IgD-negative memory B cell (primary cell): ENCODE data around the gene HBEGF. TPM values are rescaled to one million over a fixed set of nuclear protein-coding genes. Genes with fewer than 3 reads are reported as not detected.

Experiments used
- H3K27ac Mint-ChIP-seq, 3 donors: one replicate each; pipeline ENCODE4 v1.8.0; 2020 to 2022; ENCODE audit warnings: mild to moderate bottlenecking in 3 of 3, mixed read lengths in 3 of 3, moderate library complexity in 1 of 3
- H3K27me3 Mint-ChIP-seq: one replicate; pipeline ENCODE4 v1.8.0; 2021; ENCODE audit warnings: mixed read lengths
- H3K36me3 Mint-ChIP-seq: one replicate; pipeline ENCODE4 v1.8.0; 2020; ENCODE audit warnings: mild to moderate bottlenecking, mixed read lengths
- H3K4me1 Mint-ChIP-seq, 3 donors: one replicate each; pipeline ENCODE4 v1.8.0; 2020 to 2022; ENCODE audit warnings: mixed read lengths in 3 of 3, mild to moderate bottlenecking in 1 of 3
- H3K4me3 Mint-ChIP-seq, 4 donors: one replicate each; pipeline ENCODE4 v1.8.0; 2020 to 2022; ENCODE audit warnings: mild to moderate bottlenecking in 4 of 4, mixed read lengths in 4 of 4, moderate library complexity in 3 of 4
- H3K9me3 Mint-ChIP-seq, 3 donors: one replicate each; pipeline ENCODE4 v1.8.0; 2020 to 2021; ENCODE audit warnings: mixed read lengths in 3 of 3, mild to moderate bottlenecking in 1 of 3
- polyA plus RNA-seq: library from polyadenylated mRNA; unstranded; fragments of 300-500 nt; fragmentation: Illumina TruSeq; gene quantifications from one replicate; pipeline ENCODE4 v1.2.3, GENCODE V29; 2021

The HBEGF gene
- polyA plus RNA-seq, 1 donor from 2014 or later, result 0.83 TPM

DNA sequence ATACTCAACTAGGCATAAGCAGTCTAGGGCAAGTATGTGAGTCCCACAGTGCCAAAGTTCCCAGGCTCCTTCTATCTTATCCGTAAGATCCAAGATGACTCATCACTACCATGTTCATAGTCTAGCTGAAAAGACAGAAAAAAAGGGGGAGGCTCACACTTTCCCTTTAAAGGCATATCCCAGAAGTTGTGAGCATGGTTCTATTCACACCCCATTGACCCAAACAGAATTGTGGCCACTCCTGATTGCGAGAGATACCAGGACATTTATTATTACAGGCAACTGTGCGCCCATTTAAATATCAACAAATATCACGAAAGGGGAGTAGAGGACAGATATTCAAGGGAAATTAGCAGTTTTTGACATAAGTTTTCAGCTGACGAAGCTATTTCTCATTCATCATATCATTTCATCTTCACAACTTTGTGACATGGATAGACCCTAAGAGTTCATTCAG, 35.4 kb downstream of the HBEGF start:
- H3K36me3 Mint-ChIP-seq, result peaks cover 2% of the 10 kb centered on the region
- no peaks in the 10 kb centered on the region for H3K4me1 Mint-ChIP-seq
- H3K9me3 Mint-ChIP-seq, result no peaks in the 10 kb centered on the region
- peaks cover 5% of the 10 kb centered on the region for H3K27me3 Mint-ChIP-seq
- H3K4me3 Mint-ChIP-seq, result no peak overlapping the region
- no peak overlapping the region for H3K27ac Mint-ChIP-seq

DNA sequence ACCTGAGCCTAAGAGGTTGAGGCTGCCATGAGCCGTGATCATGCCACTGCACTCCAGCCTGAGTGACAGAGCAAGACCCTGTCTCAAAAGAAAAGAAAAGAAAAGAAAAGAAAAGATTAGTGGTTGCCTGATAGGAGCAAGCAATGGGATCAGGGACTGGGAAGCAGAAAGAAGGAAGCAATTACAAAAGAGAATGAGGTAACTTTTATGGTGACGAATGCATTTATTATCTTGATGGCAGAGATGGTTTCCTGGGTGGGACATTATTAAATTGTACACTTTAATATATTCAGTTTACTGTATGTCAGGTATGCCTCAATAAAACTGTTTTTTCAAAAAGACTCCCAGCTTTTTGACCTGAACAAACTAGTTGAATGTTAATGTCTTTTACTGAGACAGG, 36.0 kb downstream of the HBEGF start:
- Mint-ChIP-seq H3K9me3 (no peaks in the 10 kb centered on the region), H3K4me3 (no peak overlapping the region), H3K4me1 (no peaks in the 10 kb centered on the region)

DNA sequence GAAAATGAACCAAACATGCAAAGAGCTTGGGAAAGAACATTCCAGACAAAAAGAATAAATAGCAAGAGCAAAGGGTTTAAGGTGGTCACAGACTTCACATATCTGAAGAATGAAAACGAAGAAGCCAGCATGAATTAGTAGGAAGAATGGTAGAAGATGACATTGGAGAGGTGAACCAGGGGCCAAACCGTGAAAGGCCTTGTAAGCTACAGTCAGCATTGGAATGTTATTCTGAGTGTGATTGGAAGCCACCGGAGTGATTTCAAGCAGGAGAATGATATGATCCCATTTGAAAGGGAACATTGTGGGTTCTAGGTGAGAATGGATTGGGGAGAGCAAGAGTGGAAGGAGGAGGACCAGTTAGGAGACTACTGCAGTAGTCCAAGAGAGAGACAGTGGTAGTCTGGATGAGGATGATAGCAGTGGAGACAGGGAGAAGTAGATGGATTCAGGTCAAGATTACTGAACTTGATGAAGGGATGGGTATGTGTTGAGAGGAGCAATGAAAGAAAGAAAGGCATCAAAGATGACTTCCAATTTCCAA, 36.6 kb downstream of the HBEGF start:
- H3K27me3 Mint-ChIP-seq, result peaks cover 5% of the 10 kb centered on the region
- H3K36me3 Mint-ChIP-seq, result peaks cover 2% of the 10 kb centered on the region
- H3K4me1 Mint-ChIP-seq, result no peaks in the 10 kb centered on the region
- no peaks in the 10 kb centered on the region for H3K9me3 Mint-ChIP-seq
- no peak overlapping the region for H3K4me3 Mint-ChIP-seq
- no peak overlapping the region for H3K27ac Mint-ChIP-seq

More for the DNA sequence above, 36.0 kb downstream of the HBEGF start:
- peaks cover 2% of the 10 kb centered on the region for H3K36me3 Mint-ChIP-seq
- H3K27me3 Mint-ChIP-seq, result peaks cover 5% of the 10 kb centered on the region
- no peak overlapping the region for H3K27ac Mint-ChIP-seq

DNA sequence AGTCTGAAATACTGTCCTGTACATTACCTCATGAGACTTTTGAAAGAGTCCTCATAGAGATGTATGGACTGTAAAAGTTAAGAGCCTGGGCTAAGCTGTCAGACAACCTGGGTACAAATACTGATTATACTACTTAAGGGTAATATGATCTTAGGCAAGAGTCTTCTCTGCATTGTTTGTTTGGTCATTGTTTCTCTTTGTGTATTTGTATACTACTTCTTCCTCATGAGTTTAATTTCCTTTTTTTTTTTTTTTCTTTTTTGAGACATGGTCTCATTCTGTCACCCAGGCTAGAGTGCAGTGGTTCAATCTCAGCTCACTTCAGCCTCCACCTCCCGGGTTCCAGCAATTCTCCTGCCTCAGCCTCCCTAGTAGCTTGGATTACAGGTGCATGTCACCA, 40.9 kb downstream of the HBEGF start:
- H3K27me3 Mint-ChIP-seq, result peaks cover 5% of the 10 kb centered on the region
- peak overlapping the region in 1 of 4 donors; percentile 33 for H3K4me3 Mint-ChIP-seq
- H3K36me3 Mint-ChIP-seq, result peaks cover 2% of the 10 kb centered on the region
- no peaks in the 10 kb centered on the region for H3K9me3 Mint-ChIP-seq
- peaks cover 10 to 21% (median 11%) of the 10 kb centered on the region in 3 donors for H3K4me1 Mint-ChIP-seq
- H3K27ac Mint-ChIP-seq, result peak overlapping the region in 1 of 3 donors; percentile 30

DNA sequence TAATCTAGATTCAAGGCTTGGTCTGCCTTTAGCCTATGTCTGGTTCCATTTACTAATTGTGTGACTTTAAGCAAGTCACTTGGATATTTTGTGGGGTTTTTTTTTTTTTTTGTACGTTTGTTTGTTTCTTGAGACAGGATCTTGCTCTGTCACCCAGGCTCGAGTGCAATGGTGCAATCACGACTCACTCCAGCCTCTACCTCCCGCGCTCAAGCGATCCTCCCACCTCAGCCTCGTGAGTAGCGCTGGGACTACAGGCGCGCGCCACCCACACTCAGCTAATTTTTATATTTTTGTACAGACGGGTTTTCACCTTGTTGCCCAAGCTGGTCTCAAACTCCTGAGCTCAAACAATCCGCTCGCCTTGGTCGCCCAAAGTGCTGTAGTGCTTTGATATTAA, 42.4 kb downstream of the HBEGF start:
- Mint-ChIP-seq H3K4me1 (peaks cover 13 to 24% (median 16%) of the 10 kb centered on the region in 3 donors), H3K36me3 (peaks cover 8% of the 10 kb centered on the region), H3K9me3 (no peaks in the 10 kb centered on the region), H3K4me3 (peak overlapping the region in 2 of 4 donors; percentile 68 to 79), H3K27ac (no peak overlapping the region), H3K27me3 (peaks cover 3% of the 10 kb centered on the region)

DNA sequence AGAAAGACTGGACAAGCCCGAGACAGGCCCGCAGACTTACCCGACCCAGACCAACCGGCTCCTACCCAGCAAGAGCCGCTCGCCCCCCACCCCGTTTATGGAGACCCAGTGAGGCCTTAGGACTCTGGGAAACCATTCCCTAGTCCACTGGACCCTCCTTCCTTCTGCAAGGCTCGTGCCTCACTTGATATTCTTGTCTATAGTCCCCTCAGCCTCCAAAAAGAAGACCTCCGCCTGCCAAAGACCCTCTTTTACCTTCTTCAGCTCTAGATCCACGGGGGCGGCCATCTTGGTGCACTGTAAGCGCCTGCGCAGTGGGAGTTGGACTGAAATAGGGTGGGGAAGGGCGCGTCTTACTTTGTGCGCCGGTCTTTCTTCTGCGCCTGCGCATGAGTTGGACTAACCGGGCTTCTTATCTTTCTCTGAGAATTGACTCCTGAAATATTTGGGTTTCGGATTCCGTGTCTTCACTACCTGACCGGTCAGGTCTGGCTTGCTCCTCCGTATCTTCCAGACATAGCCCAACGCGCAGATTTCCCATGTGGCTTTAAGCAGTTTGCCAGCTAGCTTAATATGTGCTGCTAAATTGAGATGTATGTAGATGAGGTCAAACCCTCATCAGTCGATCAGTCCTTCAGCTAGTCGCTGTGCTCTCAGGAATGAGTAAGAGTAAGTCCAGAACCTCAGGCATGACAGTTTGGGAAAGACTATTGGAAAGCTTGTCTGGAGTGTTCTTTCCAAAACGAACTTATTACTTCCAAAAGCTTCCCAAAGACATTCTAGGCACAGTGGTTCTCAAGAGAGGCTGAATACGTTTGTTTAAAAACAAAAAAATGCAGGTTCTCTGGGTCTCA, 43.4 kb downstream of the HBEGF start, which contains the start of gene PFDN1:
TSS of gene PFDN1 (minus strand) at position 316 of the 854 bp plus-strand sequence. CDS start at position 288, 28 bp downstream.
- Mint-ChIP-seq H3K36me3 (peaks cover 11% of the 10 kb centered on the region), H3K27ac (peak within 1 kb of the TSS; percentile 87 to 98 (median 89)), H3K4me3 (peak within 1 kb of the TSS; percentile 93 to 99 (median 96)), H3K27me3 (peaks cover 3% of the 10 kb centered on the region), H3K4me1 (peaks cover 15 to 24% (median 18%) of the 10 kb centered on the region in 3 donors), H3K9me3 (no peaks in the 10 kb centered on the region)

DNA sequence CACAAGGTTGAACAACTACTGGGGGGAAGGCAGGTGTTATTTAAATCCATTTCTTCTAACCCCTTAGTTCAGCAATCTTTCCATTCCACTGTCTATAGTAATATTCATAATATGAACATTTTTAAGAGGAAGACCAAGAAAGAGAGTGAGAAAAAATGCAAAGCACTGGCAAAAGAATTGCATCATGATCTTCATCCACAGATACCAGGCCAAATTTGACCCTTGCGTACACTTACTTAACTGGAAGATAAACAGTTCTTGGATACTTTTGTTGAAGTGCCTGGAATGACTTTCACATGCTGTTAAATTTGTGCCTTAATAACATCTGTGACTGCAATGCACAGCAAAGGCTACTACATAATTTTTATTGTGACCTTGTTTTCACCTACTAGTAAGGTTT, 45.3 kb downstream of the HBEGF start:
- Mint-ChIP-seq H3K4me3 (peak overlapping the region in 2 of 4 donors; percentile 10 to 61), H3K27ac (no peak overlapping the region), H3K9me3 (no peaks in the 10 kb centered on the region), H3K27me3 (no peaks in the 10 kb centered on the region), H3K4me1 (peaks cover 22 to 32% (median 23%) of the 10 kb centered on the region in 3 donors), H3K36me3 (peaks cover 9% of the 10 kb centered on the region)

DNA sequence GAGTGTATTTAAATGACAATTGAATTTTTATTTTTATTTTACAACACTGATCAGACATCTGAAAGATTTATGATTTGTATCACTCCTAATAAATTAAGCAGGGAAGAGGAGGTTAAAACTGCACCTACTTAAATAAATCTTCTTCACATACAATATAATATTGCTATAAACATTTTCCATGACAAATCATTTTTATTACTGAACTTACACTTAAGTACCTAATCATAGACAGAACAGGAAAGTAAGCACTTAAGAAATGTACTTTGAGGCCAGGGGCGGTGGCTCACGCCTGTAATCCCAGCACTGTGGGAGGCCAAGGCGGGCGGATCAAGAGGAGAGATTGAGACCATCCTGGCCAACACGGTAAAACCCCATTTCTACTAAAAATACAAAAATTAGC, 47.3 kb downstream of the HBEGF start:
- Mint-ChIP-seq H3K27me3 (no peaks in the 10 kb centered on the region), H3K4me1 (peaks cover 26 to 38% (median 34%) of the 10 kb centered on the region in 3 donors), H3K27ac (no peak overlapping the region), H3K9me3 (no peaks in the 10 kb centered on the region), H3K36me3 (peaks cover 9% of the 10 kb centered on the region), H3K4me3 (peak overlapping the region in 1 of 4 donors; percentile 67)

DNA sequence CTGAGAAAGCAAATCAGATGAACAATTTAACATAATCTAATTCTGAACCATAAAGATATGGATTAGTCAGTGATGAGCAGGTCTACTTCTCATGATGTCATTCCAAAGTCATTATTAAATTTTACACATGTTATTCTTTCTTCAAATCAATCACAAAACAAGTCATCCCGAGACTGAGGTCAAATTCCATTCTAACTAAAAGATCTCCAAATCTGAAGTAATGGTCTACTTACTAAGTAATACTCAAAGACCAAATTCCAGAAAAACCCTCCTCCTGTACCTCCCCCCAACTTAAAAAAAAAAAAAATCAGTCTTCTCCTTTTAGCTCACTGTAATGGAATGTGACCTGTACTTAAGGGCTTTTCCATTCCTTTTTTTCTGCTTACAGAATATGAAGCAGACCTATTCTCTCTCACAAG, 48.2 kb downstream of the HBEGF start:
- peak overlapping the region in 1 of 3 donors; percentile 43 for H3K27ac Mint-ChIP-seq
- no peak overlapping the region for H3K4me3 Mint-ChIP-seq
- H3K9me3 Mint-ChIP-seq, result no peaks in the 10 kb centered on the region
- H3K4me1 Mint-ChIP-seq, result peaks cover 28 to 37% (median 36%) of the 10 kb centered on the region in 3 donors
- H3K36me3 Mint-ChIP-seq, result peaks cover 11% of the 10 kb centered on the region
- H3K27me3 Mint-ChIP-seq, result no peaks in the 10 kb centered on the region

DNA sequence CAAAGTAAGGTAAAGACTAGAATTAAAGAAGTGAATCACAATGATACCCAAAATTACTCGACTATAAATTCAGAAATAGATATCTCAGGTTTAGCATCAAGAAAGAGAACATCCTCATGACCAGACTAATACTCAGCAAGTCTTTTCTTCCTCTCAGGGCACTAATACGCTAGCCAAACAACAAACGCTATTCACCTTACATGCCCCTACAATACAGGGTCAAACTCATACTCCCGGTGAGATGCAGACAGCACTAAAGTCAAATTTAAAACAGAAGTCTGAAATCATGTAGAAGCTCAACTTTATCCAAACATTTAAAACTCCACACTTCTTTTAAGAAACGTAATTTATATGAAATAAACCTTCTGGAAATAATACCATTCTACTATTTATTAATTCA, 49.1 kb downstream of the HBEGF start:
- Mint-ChIP-seq H3K27ac (no peak overlapping the region), H3K9me3 (no peaks in the 10 kb centered on the region), H3K36me3 (peaks cover 11% of the 10 kb centered on the region), H3K4me3 (peak overlapping the region in 2 of 4 donors; percentile 5 to 23), H3K4me1 (peaks cover 25 to 41% (median 27%) of the 10 kb centered on the region in 3 donors), H3K27me3 (no peaks in the 10 kb centered on the region)

DNA sequence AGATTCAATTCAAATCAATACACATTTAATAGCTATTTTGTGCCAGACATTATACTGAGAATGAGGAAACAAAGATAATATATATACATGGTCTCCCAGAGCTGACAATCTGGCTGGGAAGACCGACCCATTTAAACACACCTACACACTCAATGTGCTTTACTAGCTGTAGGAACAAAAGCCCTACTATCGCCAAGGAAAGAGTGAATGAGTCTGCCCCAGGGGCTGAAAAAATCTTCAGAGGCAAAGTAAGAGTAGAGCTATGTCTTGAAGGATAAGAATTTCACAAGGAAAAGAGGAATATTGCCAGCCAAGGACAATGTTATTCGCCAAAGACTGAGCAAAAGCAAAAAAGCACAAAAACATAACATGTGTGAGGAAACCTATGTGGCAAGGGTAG, 50.1 kb downstream of the HBEGF start:
- peaks cover 18 to 35% (median 19%) of the 10 kb centered on the region in 3 donors for H3K4me1 Mint-ChIP-seq
- no peaks in the 10 kb centered on the region for H3K9me3 Mint-ChIP-seq
- peak overlapping the region in 1 of 4 donors; percentile 23 for H3K4me3 Mint-ChIP-seq
- peaks cover 11% of the 10 kb centered on the region for H3K36me3 Mint-ChIP-seq
- H3K27ac Mint-ChIP-seq, result no peak overlapping the region
- no peaks in the 10 kb centered on the region for H3K27me3 Mint-ChIP-seq

DNA sequence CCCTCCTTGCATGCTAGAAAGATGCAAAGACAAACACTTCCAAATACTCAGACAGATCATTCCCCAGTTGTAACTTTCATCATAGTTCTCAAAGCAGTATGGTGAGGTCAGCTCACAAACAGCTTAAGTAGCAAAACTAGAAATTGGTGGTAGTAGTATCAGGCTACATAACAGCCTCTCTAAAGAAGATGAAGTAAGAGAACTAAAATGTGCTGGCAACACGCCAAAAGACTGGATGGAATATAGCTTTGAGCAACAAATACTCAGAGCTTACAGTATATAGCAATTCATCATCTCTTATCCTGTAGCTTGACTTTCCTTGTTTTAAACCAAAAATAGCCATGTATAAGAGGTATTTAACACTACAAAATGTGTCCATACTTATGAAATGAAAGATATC, 51.0 kb downstream of the HBEGF start:
- H3K4me3 Mint-ChIP-seq, result no peak overlapping the region
- H3K27ac Mint-ChIP-seq, result no peak overlapping the region

DNA sequence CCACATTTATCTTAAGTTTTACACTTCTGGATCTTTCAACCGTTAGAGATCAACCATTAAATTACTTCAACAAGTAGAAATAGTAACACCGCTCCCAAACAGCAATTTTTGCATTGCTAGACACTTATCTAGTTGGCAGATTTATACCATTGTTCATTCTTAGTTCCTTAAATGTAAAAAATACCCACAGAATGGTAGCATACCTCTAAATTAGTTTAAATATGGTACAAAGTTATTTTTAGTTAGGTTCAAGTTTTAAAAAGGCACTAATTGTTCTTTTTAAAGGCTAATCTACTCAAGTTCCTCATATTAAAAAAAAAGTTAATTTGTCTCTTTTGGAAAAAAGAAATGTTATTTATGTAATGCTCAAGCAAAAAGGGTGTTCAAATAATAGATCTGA, 51.6 kb downstream of the HBEGF start:
- H3K36me3 Mint-ChIP-seq, result peaks cover 7% of the 10 kb centered on the region
- H3K9me3 Mint-ChIP-seq, result no peaks in the 10 kb centered on the region
- H3K4me1 Mint-ChIP-seq, result peaks cover 16 to 35% (median 17%) of the 10 kb centered on the region in 3 donors
- no peaks in the 10 kb centered on the region for H3K27me3 Mint-ChIP-seq
- no peak overlapping the region for H3K27ac Mint-ChIP-seq
- no peak overlapping the region for H3K4me3 Mint-ChIP-seq

More for the DNA sequence above, 51.0 kb downstream of the HBEGF start:
- H3K9me3 Mint-ChIP-seq, result no peaks in the 10 kb centered on the region
- H3K27me3 Mint-ChIP-seq, result no peaks in the 10 kb centered on the region
- peaks cover 17 to 36% (median 18%) of the 10 kb centered on the region in 3 donors for H3K4me1 Mint-ChIP-seq
- peaks cover 11% of the 10 kb centered on the region for H3K36me3 Mint-ChIP-seq

DNA sequence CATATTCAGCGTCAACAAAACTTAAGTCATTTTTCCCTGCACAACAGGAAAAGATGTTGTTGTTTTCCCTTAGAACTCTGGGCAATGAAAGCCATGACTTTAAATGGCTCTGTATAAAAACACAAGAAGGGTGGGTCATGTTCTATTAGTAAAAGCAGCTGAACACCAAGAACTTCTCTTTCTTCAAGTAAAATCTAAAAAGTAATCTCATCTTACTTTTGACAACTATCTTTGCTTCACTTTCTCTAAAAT, 52.6 kb downstream of the HBEGF start:
- H3K9me3 Mint-ChIP-seq, result no peaks in the 10 kb centered on the region
- no peaks in the 10 kb centered on the region for H3K27me3 Mint-ChIP-seq
- H3K36me3 Mint-ChIP-seq, result peaks cover 6% of the 10 kb centered on the region
- peaks cover 13 to 38% (median 22%) of the 10 kb centered on the region in 3 donors for H3K4me1 Mint-ChIP-seq
- H3K27ac Mint-ChIP-seq, result no peak overlapping the region
- no peak overlapping the region for H3K4me3 Mint-ChIP-seq

DNA sequence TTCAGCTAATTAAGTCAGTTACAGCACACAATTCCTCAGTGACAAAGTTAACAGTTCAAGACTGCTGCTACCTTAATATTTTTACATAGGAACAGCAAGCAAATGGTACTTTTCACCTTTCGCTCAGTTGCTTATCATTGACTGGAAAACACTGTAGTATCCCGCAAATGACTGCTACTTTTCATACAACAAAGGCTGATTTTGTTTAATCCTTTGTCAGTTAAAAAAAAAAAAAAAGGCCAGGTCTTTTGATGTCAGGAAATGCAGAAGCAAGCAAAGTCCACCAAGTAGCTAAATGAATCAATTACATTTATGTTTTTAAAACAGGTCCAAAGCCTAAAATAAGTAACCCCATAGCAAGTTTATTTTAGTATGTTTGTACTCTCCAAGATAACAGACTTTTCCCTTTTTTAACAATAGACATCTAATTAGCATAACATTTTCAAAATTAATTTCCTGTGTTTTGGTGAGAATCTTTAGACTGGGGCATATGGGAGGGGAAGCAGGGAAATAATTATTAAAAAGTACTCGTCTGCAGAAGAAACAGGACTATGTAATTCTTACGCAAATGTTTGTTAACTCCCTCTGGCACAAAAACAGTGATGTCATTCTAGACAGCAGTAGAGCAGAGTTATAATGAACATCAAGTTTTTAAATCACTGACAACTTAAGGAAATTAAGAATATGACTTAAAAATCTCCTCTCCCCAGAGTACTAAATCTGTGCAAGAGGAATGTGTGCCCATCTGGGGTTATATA, 53.1 kb downstream of the HBEGF start:
- Mint-ChIP-seq H3K27me3 (no peaks in the 10 kb centered on the region), H3K9me3 (no peaks in the 10 kb centered on the region), H3K27ac (no peak overlapping the region), H3K36me3 (peaks cover 5% of the 10 kb centered on the region), H3K4me3 (no peak overlapping the region), H3K4me1 (peaks cover 13 to 38% (median 22%) of the 10 kb centered on the region in 3 donors)
